Osteocyte (in vitro differentiated cells): ENCODE data around the gene IFNA16. TPM values are rescaled to one million over a fixed set of nuclear protein-coding genes. Genes with fewer than 3 reads are reported as not detected.
"Not testable (repeated sequence)": the region's sequence is repeated elsewhere in the genome, so short reads cannot be mapped to it uniquely, and the experiment has no call there.

Experiments used
- DNase-seq: peaks from one replicate; pipeline ENCODE4 v3.0.0; 2021; ENCODE audit warnings: mixed read lengths; ENCODE audit not compliant: unreplicated experiment; ENCODE audit errors: extremely low spot score
- H3K27ac Mint-ChIP-seq: one replicate; pipeline ENCODE4 v1.8.0; 2021; ENCODE audit warnings: mild to moderate bottlenecking, mixed read lengths; ENCODE audit not compliant: unreplicated experiment
- H3K27me3 Mint-ChIP-seq: one replicate; pipeline ENCODE4 v1.8.0; 2021; ENCODE audit warnings: mixed read lengths; ENCODE audit not compliant: unreplicated experiment
- H3K36me3 Mint-ChIP-seq: one replicate; pipeline ENCODE4 v1.8.0; 2021; ENCODE audit warnings: mixed read lengths; ENCODE audit not compliant: unreplicated experiment
- H3K4me1 Mint-ChIP-seq: one replicate; pipeline ENCODE4 v1.8.0; 2021; ENCODE audit warnings: mixed read lengths; ENCODE audit not compliant: unreplicated experiment
- H3K4me3 Mint-ChIP-seq: one replicate; pipeline ENCODE4 v1.8.0; 2021; ENCODE audit warnings: mild to moderate bottlenecking, moderate library complexity, mixed read lengths; ENCODE audit not compliant: unreplicated experiment
- H3K9me3 Mint-ChIP-seq: one replicate; pipeline ENCODE4 v1.8.0; 2021; ENCODE audit warnings: mixed read lengths; ENCODE audit not compliant: unreplicated experiment
- total RNA-seq: library from RNA; stranded (reverse); gene quantifications from 2 replicates; pipeline ENCODE4 v1.2.1, GENCODE V29; 2021
- TF ChIP-seq, protein P1 (sequence below): fragments of 200-600 bp; sonication (generic); IDR thresholded peaks from 2 replicates; pipeline ENCODE4 v1.5.0; 2021; ENCODE audit warnings: antibody characterized with exemption, mild to moderate bottlenecking, moderate library complexity

Gene IFNA16
- total RNA-seq, 1 donor from 2014 or later: not detected

DNA sequence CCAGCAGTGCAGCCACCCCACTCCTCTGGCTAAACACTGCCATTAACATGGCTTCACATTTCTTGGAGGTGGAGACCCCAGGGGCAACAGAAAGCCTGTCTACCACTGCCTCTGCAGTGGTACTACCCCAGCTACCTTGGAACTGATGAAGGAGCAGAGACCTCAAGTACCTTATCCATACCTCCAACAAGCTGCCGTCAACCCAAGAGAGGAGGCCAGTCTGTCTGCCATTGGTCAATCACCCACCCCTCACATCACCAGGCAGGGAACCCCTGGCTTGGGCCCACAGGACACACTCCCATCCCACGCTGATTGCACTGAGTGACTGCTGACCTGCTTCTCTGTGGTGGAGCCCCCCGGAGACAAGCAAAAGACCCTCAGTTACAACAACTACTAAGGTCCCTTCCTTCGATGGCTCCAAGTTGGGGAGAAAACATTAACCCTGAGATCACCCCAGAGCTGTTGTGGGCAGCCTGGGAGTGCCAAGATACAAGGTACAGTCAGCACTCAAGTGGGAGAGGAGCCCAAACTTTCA, 17.1 kb upstream of the IFNA16 start:
- Mint-ChIP-seq H3K36me3 (no peaks in the 10 kb centered on the region), H3K4me3 (no peak overlapping the region), H3K9me3 (no peaks in the 10 kb centered on the region), H3K27ac (no peak overlapping the region), H3K27me3 (peaks cover 45% of the 10 kb centered on the region), H3K4me1 (no peaks in the 10 kb centered on the region)
- TF ChIP-seq, protein P1, sequence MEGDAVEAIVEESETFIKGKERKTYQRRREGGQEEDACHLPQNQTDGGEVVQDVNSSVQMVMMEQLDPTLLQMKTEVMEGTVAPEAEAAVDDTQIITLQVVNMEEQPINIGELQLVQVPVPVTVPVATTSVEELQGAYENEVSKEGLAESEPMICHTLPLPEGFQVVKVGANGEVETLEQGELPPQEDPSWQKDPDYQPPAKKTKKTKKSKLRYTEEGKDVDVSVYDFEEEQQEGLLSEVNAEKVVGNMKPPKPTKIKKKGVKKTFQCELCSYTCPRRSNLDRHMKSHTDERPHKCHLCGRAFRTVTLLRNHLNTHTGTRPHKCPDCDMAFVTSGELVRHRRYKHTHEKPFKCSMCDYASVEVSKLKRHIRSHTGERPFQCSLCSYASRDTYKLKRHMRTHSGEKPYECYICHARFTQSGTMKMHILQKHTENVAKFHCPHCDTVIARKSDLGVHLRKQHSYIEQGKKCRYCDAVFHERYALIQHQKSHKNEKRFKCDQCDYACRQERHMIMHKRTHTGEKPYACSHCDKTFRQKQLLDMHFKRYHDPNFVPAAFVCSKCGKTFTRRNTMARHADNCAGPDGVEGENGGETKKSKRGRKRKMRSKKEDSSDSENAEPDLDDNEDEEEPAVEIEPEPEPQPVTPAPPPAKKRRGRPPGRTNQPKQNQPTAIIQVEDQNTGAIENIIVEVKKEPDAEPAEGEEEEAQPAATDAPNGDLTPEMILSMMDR: no peak
- DNase-seq: peak; percentile 73

- Mint-ChIP-seq H3K27me3 (peaks cover 40% of the 10 kb centered on the region), H3K9me3 (no peaks in the 10 kb centered on the region), H3K27ac (no peak overlapping the region), H3K4me3 (no peak overlapping the region), H3K4me1 (no peaks in the 10 kb centered on the region), H3K36me3 (no peaks in the 10 kb centered on the region)
- TF ChIP-seq, protein P1: no peak
- DNase-seq: peak; percentile 54
Measured at GRCh38 chr9:21233258-21233657, 16.1 kb upstream of the IFNA16 start.

- peaks cover 26% of the 10 kb centered on the region for H3K27me3 Mint-ChIP-seq
- no peaks in the 10 kb centered on the region for H3K4me1 Mint-ChIP-seq
Measured at GRCh38 chr9:21228122-21228521, 11.0 kb upstream of the IFNA16 start, which contains the start of gene IFNA17. Gene IFNA17 (minus strand): TSS chr9:21228222. CDS start chr9:21228173, 49 bp downstream.

GRCh38 chr9:21213411-21214326, 3.4 kb downstream of the IFNA16 start:
- H3K4me1 Mint-ChIP-seq, H3K36me3 Mint-ChIP-seq, H3K9me3 Mint-ChIP-seq, H3K4me3 Mint-ChIP-seq, H3K27ac Mint-ChIP-seq, DNase-seq: not testable (repeated sequence)
- TF ChIP-seq, protein P1: peak; percentile 22
- peaks cover 28% of the 10 kb centered on the region for H3K27me3 Mint-ChIP-seq

More at GRCh38 chr9:21228122-21228521, 11.0 kb upstream of the IFNA16 start, which contains the start of gene IFNA17:
- no peaks in the 10 kb centered on the region for H3K9me3 Mint-ChIP-seq
- no peak within 1 kb of the TSS for H3K4me3 Mint-ChIP-seq
- H3K36me3 Mint-ChIP-seq: no peaks in the 10 kb centered on the region
- no peak for DNase-seq
- TF ChIP-seq, protein P1: no peak
- no peak within 1 kb of the TSS for H3K27ac Mint-ChIP-seq

- H3K27me3 Mint-ChIP-seq: peaks cover 25% of the 10 kb centered on the region
- not testable (repeated sequence) for H3K9me3 Mint-ChIP-seq, H3K27ac Mint-ChIP-seq, H3K36me3 Mint-ChIP-seq, DNase-seq, H3K4me3 Mint-ChIP-seq, H3K4me1 Mint-ChIP-seq
Measured at GRCh38 chr9:21212160-21212559, 5.0 kb downstream of the IFNA16 start.

DNA sequence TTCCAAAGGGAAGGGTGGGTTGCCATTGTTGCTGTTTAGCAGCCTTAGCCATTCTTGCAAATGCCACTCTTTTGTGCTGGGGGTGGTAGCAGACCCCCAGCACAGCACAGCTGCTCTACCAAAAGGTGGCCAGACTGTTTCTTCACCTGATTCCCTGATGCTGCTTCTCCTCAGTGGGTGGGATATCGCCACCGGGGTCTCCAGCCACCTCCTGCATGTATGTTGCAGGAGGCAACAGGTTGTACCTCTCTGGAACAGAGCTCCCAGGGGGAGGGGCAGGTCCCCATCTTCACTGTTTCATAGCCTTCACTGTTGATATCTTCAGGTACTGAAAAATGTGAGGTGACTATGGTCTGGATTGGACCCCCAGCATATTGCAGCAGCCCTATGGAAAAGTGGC, 6.3 kb downstream of the IFNA16 start:
- DNase-seq, H3K9me3 Mint-ChIP-seq, H3K27ac Mint-ChIP-seq, H3K4me3 Mint-ChIP-seq, H3K4me1 Mint-ChIP-seq, H3K36me3 Mint-ChIP-seq: not testable (repeated sequence)
- H3K27me3 Mint-ChIP-seq: peaks cover 32% of the 10 kb centered on the region
